Measurements from ENCODE around the gene RNF32. TPM values are rescaled to one million over a fixed set of nuclear protein-coding genes. Genes with fewer than 3 reads are reported as not detected.

Gene RNF32
- 0.77 and 2.5 TPM in 2 replicates for total RNA-seq

GRCh38 chr7:156640257-156640948 is at the start of gene RNF32:
RNF32 (plus strand) TSS chr7:156640774; CDS start chr7:156643878, 3,104 bp downstream.

Measured in regular cardiac myocyte (primary cell).